OCI-LY3 (cell line): ENCODE measurements around the gene SPAG4.

ENCODE experiments used
- H2AFZ ChIP-seq: fragments of 200-600, 300-600 bp; shearing (Covaris generic); 2 replicates; pipeline ENCODE4 v1.6.0; 2014; ENCODE audit warnings: antibody characterized with exemption, low read depth, low read length
- H3K27ac ChIP-seq: fragments of 200-600, 300-600 bp; sonication (generic); 2 replicates; pipeline ENCODE4 v1.5.1; 2014; ENCODE audit warnings: mild to moderate bottlenecking, low read length, moderate library complexity, mixed read lengths
- H3K27me3 ChIP-seq: fragments of 200-600, 300-600 bp; sonication (generic); 2 replicates; pipeline ENCODE4 v1.6.1; 2014; ENCODE audit warnings: low read depth, low read length, mixed read lengths
- H3K36me3 ChIP-seq: fragments of 200-600, 300-600 bp; sonication (generic); replicated peaks from 2 replicates; pipeline ENCODE3; 2014; ENCODE audit warnings: low read depth, low read length, mixed read lengths
- H3K4me1 ChIP-seq: fragments of 300-600, 200-600 bp; sonication (generic); 2 replicates; pipeline ENCODE4 v1.6.1; 2014; ENCODE audit warnings: low read length, mixed read lengths
- H3K4me2 ChIP-seq: fragments of 200-600, 300-600 bp; sonication (generic); 2 replicates; pipeline ENCODE4 v1.6.1; 2014; ENCODE audit warnings: low read length, mixed read lengths
- H3K4me3 ChIP-seq: fragments of 300-600, 200-600 bp; sonication (generic); 2 replicates; pipeline ENCODE4 v1.5.1; 2014; ENCODE audit warnings: antibody characterized with exemption, mild to moderate bottlenecking, low read length, moderate library complexity
- H3K79me2 ChIP-seq: fragments of 300-600, 200-600 bp; shearing (Covaris generic); 2 replicates; pipeline ENCODE4 v1.6.1; 2014; ENCODE audit warnings: mild to moderate bottlenecking, low read length, mixed read lengths
- H3K9ac ChIP-seq: fragments of 300-600, 200-600 bp; shearing (Covaris generic); 2 replicates; pipeline ENCODE4 v1.6.0; 2014; ENCODE audit warnings: mild to moderate bottlenecking, low read length, moderate library complexity
- H3K9me3 ChIP-seq: fragments of 200-600, 300-600 bp; shearing (Covaris generic); 2 replicates; pipeline ENCODE4 v1.6.1; 2014; ENCODE audit warnings: low read length, mixed read lengths; ENCODE audit not compliant: insufficient read depth
- H4K20me1 ChIP-seq: fragments of 200-600, 300-600 bp; sonication (generic); 2 replicates; pipeline ENCODE4 v1.6.1; 2016; ENCODE audit warnings: low read length, mixed read lengths; ENCODE audit not compliant: insufficient read depth
- EZH2phosphoT487 ChIP-seq: fragments of 200-600 bp; shearing (Covaris generic); IDR thresholded peaks from 2 replicates; pipeline ENCODE4 v1.6.1; 2018; ENCODE audit warnings: antibody characterized with exemption, mixed run types, low read depth
- TF ChIP-seq, protein P1 (sequence below): fragments of 200-600, 300-600 bp; sonication (generic); IDR thresholded peaks from 2 replicates; pipeline ENCODE4 v1.5.1; 2014; ENCODE audit warnings: antibody characterized with exemption, low read length, low read depth

Gene SPAG4

DNA sequence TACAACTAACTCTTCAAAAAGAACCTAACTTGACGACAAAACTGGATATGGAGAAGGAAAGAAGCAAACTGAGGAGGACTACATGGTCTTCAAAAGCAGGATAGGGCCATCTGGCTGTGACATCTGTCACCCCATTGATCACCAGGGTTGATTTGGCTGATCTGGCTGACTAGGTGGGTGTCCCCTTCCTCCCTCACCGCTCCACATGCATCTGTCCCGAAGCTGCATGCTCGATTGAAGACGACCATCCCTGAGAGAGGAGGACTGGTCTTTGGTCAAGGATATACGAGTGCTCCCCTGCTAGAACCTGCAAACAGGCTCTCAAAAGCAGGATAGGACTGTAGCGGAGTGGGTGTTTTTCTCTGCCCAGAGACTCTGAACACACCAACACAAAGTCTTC, 27.4 kb downstream of the SPAG4 start:
- TF ChIP-seq, protein P1, sequence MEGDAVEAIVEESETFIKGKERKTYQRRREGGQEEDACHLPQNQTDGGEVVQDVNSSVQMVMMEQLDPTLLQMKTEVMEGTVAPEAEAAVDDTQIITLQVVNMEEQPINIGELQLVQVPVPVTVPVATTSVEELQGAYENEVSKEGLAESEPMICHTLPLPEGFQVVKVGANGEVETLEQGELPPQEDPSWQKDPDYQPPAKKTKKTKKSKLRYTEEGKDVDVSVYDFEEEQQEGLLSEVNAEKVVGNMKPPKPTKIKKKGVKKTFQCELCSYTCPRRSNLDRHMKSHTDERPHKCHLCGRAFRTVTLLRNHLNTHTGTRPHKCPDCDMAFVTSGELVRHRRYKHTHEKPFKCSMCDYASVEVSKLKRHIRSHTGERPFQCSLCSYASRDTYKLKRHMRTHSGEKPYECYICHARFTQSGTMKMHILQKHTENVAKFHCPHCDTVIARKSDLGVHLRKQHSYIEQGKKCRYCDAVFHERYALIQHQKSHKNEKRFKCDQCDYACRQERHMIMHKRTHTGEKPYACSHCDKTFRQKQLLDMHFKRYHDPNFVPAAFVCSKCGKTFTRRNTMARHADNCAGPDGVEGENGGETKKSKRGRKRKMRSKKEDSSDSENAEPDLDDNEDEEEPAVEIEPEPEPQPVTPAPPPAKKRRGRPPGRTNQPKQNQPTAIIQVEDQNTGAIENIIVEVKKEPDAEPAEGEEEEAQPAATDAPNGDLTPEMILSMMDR, result no peak
- TF ChIP-seq EZH2phosphoT487, result no peak
- Histone ChIP-seq H3K36me3 (peaks cover 8% of the 10 kb centered on the region), H3K9ac (no peak overlapping the region), H4K20me1 (peaks cover 59% of the 10 kb centered on the region), H3K27me3 (no peaks in the 10 kb centered on the region), H3K4me3 (no peak overlapping the region), H2AFZ (no peak overlapping the region), H3K4me1 (no peaks in the 10 kb centered on the region), H3K79me2 (peaks cover 90% of the 10 kb centered on the region), H3K9me3 (no peaks in the 10 kb centered on the region), H3K4me2 (no peak overlapping the region), H3K27ac (no peak overlapping the region)

- peaks cover 91% of the 10 kb centered on the region for H3K79me2 ChIP-seq
Measured at GRCh38 chr20:35644806-35645205, 29.2 kb downstream of the SPAG4 start.

GRCh38 chr20:35648836-35649235, 33.2 kb downstream of the SPAG4 start:
- peaks cover 40% of the 10 kb centered on the region for H3K36me3 ChIP-seq
- no peaks in the 10 kb centered on the region for H3K27me3 ChIP-seq
- H3K9ac ChIP-seq, result no peak overlapping the region
- H2AFZ ChIP-seq, result no peak overlapping the region
- peaks cover 95% of the 10 kb centered on the region for H3K79me2 ChIP-seq
- no peaks in the 10 kb centered on the region for H3K9me3 ChIP-seq
- no peaks in the 10 kb centered on the region for H3K4me1 ChIP-seq
- TF ChIP-seq, protein P1, result no peak
- TF ChIP-seq EZH2phosphoT487, result no peak
- no peak overlapping the region for H3K4me3 ChIP-seq
- no peak overlapping the region for H3K27ac ChIP-seq
- H4K20me1 ChIP-seq, result peaks cover 78% of the 10 kb centered on the region
- H3K4me2 ChIP-seq, result no peak overlapping the region

More at GRCh38 chr20:35644806-35645205, 29.2 kb downstream of the SPAG4 start:
- Histone ChIP-seq H3K9ac (no peak overlapping the region), H4K20me1 (peaks cover 75% of the 10 kb centered on the region), H3K36me3 (peaks cover 18% of the 10 kb centered on the region), H3K9me3 (no peaks in the 10 kb centered on the region), H3K4me3 (no peak overlapping the region), H2AFZ (no peak overlapping the region), H3K4me2 (no peak overlapping the region), H3K4me1 (no peaks in the 10 kb centered on the region), H3K27me3 (no peaks in the 10 kb centered on the region), H3K27ac (no peak overlapping the region)
- TF ChIP-seq, protein P1, result no peak
- no peak for TF ChIP-seq EZH2phosphoT487

DNA sequence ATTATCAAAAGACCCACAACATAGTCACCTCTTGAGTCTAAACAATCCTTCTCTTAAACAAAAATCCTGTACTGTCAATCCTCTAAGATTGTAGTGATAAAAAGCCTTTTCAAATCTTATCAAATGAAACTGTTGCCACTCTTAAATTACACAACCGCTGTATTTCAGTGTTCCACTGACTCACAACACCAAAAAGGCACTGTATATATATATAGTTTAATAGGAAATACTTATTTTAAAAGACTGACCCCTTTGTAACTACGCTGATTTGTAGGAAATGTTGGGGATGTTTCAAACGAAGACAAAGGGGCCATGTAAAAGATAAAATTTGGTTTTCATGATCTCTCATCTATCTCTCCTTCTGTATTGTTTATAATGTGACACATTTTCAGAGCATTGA, 35.0 kb downstream of the SPAG4 start:
- H3K4me1 ChIP-seq, result no peaks in the 10 kb centered on the region
- no peak overlapping the region for H3K4me3 ChIP-seq
- H2AFZ ChIP-seq, result no peak overlapping the region
- no peak overlapping the region for H3K4me2 ChIP-seq
- no peaks in the 10 kb centered on the region for H3K9me3 ChIP-seq
- H3K27me3 ChIP-seq, result no peaks in the 10 kb centered on the region
- no peak for TF ChIP-seq EZH2phosphoT487
- TF ChIP-seq, protein P1, result no peak
- peaks cover 57% of the 10 kb centered on the region for H3K36me3 ChIP-seq
- H3K79me2 ChIP-seq, result peaks cover 95% of the 10 kb centered on the region
- no peak overlapping the region for H3K9ac ChIP-seq
- H4K20me1 ChIP-seq, result peaks cover 79% of the 10 kb centered on the region
- H3K27ac ChIP-seq, result no peak overlapping the region
